OCI-LY1 (cell line): Measurements from ENCODE around the gene SRMS.

Experiments used
- H2AFZ ChIP-seq: fragments of 200-600 bp; sonication (generic), shearing (Covaris generic); 2 replicates; pipeline ENCODE4 v1.6.0; 2014; ENCODE audit warnings: antibody characterized with exemption, mild to moderate bottlenecking, low read length
- H3F3A ChIP-seq: fragments of 200-600 bp; sonication (generic), shearing (Covaris generic); 2 replicates; pipeline ENCODE4 v1.6.0; 2014; ENCODE audit warnings: mild to moderate bottlenecking, antibody characterized with exemption, low read length, moderate library complexity; ENCODE audit not compliant: insufficient read depth
- H3K27ac ChIP-seq: fragments of 200-600 bp; sonication (generic); 2 replicates; pipeline ENCODE4 v1.5.1; 2014; ENCODE audit warnings: low read length, mixed run types, mild to moderate bottlenecking, low read depth; ENCODE audit not compliant: poor library complexity, severe bottlenecking
- H3K27me3 ChIP-seq: fragments of 200-600 bp; sonication (generic); 2 replicates; pipeline ENCODE4 v1.6.0; 2014; ENCODE audit warnings: antibody characterized with exemption, mild to moderate bottlenecking, low read length, moderate library complexity; ENCODE audit not compliant: insufficient read depth
- H3K36me3 ChIP-seq: fragments of 200-600 bp; sonication (generic); 2 replicates; pipeline ENCODE4 v1.6.1; 2014; ENCODE audit warnings: mild to moderate bottlenecking, antibody characterized with exemption, low read length, moderate library complexity, mixed read lengths; ENCODE audit not compliant: insufficient read depth
- H3K4me1 ChIP-seq: fragments of 200-600 bp; sonication (generic); 2 replicates; pipeline ENCODE4 v1.5.1; 2014; ENCODE audit warnings: mild to moderate bottlenecking, low read length, moderate library complexity; ENCODE audit not compliant: insufficient read depth, severe bottlenecking
- H3K4me2 ChIP-seq: fragments of 200-600 bp; sonication (generic), shearing (Covaris generic); 2 replicates; pipeline ENCODE4 v1.6.1; 2014; ENCODE audit warnings: low read length
- H3K4me3 ChIP-seq: fragments of 200-600 bp; sonication (generic); 2 replicates; pipeline ENCODE4 v1.5.1; 2014; ENCODE audit warnings: low read length, low read depth, mild to moderate bottlenecking, mixed read lengths; ENCODE audit not compliant: poor library complexity, severe bottlenecking
- H3K79me2 ChIP-seq: fragments of 200-600 bp; shearing (Covaris generic); 2 replicates; pipeline ENCODE4 v1.6.1; 2016; ENCODE audit warnings: mixed run types, low read length, mixed read lengths; ENCODE audit not compliant: insufficient read depth
- H3K9ac ChIP-seq: fragments of 200-600 bp; sonication (generic), shearing (Covaris generic); 2 replicates; pipeline ENCODE4 v1.6.1; 2014; ENCODE audit warnings: mild to moderate bottlenecking, low read length, mixed read lengths
- H3K9me2 ChIP-seq: fragments of 200-600 bp; sonication (generic), shearing (Covaris generic); 2 replicates; pipeline ENCODE4 v1.6.1; 2014; ENCODE audit warnings: low read depth, mild to moderate bottlenecking, low read length, mixed read lengths
- H3K9me3 ChIP-seq: fragments of 200-600 bp; shearing (Covaris generic); 2 replicates; pipeline ENCODE4 v1.6.1; 2014; ENCODE audit warnings: low read length, mixed read lengths
- H4K20me1 ChIP-seq: fragments of 200-600 bp; sonication (generic), shearing (Covaris generic); 2 replicates; pipeline ENCODE4 v1.6.0; 2016; ENCODE audit warnings: mild to moderate bottlenecking, low read length; ENCODE audit not compliant: insufficient read depth
- EZH2 ChIP-seq: fragments of 200-600 bp; sonication (generic), shearing (Covaris generic); IDR thresholded peaks from 2 replicates; pipeline ENCODE4 v1.8.0; 2017; ENCODE audit warnings: borderline replicate concordance, mixed run types, mild to moderate bottlenecking, antibody characterized with exemption, low read length, moderate library complexity, mixed read lengths
- TF ChIP-seq, protein P1 (sequence below): fragments of 200-600 bp; sonication (generic), shearing (Covaris generic); IDR thresholded peaks from 2 replicates; pipeline ENCODE4 v1.5.1; 2017; ENCODE audit warnings: mild to moderate bottlenecking, antibody characterized with exemption, low read length, moderate library complexity, mixed read lengths

The SRMS gene

DNA sequence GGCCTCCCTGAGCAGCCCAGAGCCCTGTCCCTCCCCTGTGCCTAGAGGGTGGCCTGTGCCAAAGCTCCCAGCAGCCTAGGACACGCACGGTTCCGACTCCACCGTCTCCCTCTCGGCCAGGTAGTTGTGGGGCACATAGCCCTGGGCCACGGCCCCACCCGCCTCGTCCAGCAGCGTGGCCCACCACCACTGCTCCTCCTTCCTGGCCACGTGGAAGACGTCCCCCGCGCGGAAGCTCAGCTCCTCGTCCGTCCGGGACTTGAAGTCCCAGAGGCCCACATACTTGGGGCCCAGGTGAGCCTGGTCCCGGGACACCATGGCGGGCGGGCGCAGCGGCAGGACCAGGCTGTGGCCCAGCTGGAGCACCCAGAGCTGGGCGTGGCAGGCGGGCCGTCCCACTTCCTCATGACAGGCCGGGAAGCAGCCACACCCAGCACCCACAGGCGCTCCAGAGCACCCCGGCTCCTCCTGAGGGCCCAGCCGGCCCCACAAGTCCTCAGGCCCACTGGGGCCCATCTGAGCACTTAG is 10.5 kb downstream of the SRMS start, which contains the start of gene PTK6:
TSS of gene PTK6 (minus strand) at position 380 of the 528 bp plus-strand sequence. CDS start at position 318, 62 bp downstream.
- Histone ChIP-seq H2AFZ (no peak within 1 kb of the TSS), H3K27ac (no peak within 1 kb of the TSS)

DNA sequence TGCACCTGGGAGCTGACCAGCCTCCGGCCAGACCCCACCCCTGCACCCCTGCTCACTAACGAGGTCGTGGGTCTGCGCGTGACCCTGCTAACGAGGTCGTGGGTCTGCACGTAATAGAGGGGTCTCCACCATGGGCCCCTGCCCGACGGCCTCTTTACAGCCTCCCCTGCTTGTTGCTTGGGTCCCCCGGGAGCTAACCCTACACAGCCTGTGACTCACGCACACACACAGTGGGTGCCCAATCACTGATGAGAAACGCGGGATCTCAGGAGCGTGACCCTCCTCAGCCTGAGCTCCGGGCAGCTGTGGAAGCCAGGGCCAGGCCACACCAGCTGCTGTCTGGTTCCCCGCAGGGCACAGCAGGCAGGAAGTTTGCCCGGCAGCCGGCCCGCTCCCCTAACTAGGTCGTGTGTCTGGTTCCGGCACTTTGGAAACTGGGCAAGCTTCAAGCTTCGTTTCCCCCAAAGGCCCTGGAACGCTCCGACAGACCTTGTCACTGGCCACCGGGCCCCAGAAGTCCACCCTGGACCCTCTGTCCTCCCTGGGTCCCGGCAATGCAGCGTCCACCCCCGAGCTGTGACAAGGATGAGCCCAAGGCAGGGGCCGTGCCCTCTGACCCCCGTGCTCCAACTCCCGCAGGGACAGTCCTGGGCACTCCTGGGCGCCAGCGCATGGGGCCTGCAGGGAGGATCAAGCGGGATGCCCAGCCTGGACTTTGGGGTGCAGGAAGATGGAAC is 11.1 kb downstream of the SRMS start:
- Histone ChIP-seq H3K36me3 (no peaks in the 10 kb centered on the region), H3K9me3 (no peaks in the 10 kb centered on the region), H3K9me2 (no peaks in the 10 kb centered on the region), H3K4me2 (peak overlapping the region; percentile 69; the same call in 1 of the 2 replicates), H3K79me2 (no peaks in the 10 kb centered on the region), H3K27me3 (peaks cover 12% of the 10 kb centered on the region; the same call in 1 of the 2 replicates), H2AFZ (no peak overlapping the region), H3F3A (no peaks in the 10 kb centered on the region), H3K4me3 (peak overlapping the region; percentile 60), H3K27ac (no peak overlapping the region), H3K9ac (no peak overlapping the region; the same call in 1 of the 2 replicates), H3K4me1 (peaks cover 17% of the 10 kb centered on the region), H4K20me1 (no peaks in the 10 kb centered on the region)
- TF ChIP-seq EZH2, result no peak

More for the DNA sequence above, 10.5 kb downstream of the SRMS start, which contains the start of gene PTK6:
- H3K27me3 ChIP-seq, result peaks cover 12% of the 10 kb centered on the region; the same call in 1 of the 2 replicates
- H3K4me1 ChIP-seq, result peaks cover 17% of the 10 kb centered on the region
- peak within 1 kb of the TSS; percentile 69 for H3K4me2 ChIP-seq
- H3K9ac ChIP-seq, result peak within 1 kb of the TSS; percentile 64
- peak within 1 kb of the TSS; percentile 60 for H3K4me3 ChIP-seq
- no peaks in the 10 kb centered on the region for H3K9me2 ChIP-seq
- H4K20me1 ChIP-seq, result no peaks in the 10 kb centered on the region
- TF ChIP-seq EZH2, result no peak
- TF ChIP-seq, protein P1, sequence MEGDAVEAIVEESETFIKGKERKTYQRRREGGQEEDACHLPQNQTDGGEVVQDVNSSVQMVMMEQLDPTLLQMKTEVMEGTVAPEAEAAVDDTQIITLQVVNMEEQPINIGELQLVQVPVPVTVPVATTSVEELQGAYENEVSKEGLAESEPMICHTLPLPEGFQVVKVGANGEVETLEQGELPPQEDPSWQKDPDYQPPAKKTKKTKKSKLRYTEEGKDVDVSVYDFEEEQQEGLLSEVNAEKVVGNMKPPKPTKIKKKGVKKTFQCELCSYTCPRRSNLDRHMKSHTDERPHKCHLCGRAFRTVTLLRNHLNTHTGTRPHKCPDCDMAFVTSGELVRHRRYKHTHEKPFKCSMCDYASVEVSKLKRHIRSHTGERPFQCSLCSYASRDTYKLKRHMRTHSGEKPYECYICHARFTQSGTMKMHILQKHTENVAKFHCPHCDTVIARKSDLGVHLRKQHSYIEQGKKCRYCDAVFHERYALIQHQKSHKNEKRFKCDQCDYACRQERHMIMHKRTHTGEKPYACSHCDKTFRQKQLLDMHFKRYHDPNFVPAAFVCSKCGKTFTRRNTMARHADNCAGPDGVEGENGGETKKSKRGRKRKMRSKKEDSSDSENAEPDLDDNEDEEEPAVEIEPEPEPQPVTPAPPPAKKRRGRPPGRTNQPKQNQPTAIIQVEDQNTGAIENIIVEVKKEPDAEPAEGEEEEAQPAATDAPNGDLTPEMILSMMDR, result no peak
- H3K79me2 ChIP-seq, result no peaks in the 10 kb centered on the region
- H3K36me3 ChIP-seq, result no peaks in the 10 kb centered on the region
- no peaks in the 10 kb centered on the region for H3F3A ChIP-seq
- no peaks in the 10 kb centered on the region for H3K9me3 ChIP-seq

DNA sequence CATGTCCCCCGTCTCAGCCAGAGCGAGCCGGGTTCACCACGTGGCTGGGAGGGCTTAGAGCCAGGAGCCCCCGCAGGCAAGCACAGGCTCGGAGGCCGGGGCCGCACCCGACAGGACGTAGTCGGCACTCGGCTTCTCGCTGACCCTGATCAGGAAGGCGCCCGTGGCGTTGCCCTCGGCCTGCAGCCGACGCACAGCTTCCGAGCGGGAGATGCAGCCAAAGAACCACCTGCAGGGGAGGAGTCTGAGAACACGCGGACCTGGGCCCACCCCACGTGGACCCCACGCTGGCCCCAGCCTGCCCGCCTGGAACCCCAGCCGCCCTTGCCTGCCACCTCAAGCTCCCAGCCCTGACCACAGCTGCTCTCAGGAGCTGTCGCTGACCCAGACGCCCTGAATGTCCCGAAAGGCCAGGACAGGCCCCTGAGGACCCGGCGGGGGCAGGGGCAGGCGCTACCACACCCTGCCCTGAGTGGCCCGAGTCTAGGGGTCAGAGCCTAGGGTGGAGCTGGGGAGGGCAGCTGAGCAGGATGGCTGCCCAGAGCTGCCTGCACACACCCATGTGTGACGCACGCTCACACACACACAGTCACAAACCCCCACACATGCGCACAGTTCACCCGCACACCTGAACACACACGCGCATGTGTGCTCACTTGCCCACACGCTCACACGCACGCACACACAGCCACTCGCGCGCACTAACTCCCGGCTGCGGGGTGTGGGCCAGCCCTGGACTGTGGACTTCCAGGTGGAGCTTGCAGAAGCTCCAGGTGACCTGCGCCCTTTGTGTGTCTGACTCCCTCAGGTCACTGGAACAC is 12.5 kb downstream of the SRMS start:
- Histone ChIP-seq H3K4me1 (peaks cover 17% of the 10 kb centered on the region), H3K9ac (no peak overlapping the region), H3K4me3 (no peak overlapping the region), H3K27ac (no peak overlapping the region), H4K20me1 (no peaks in the 10 kb centered on the region), H3K9me3 (no peaks in the 10 kb centered on the region), H3K9me2 (no peaks in the 10 kb centered on the region), H3K79me2 (no peaks in the 10 kb centered on the region), H3K27me3 (peaks cover 12% of the 10 kb centered on the region; the same call in 1 of the 2 replicates), H2AFZ (no peak overlapping the region), H3K4me2 (no peak overlapping the region), H3F3A (no peaks in the 10 kb centered on the region), H3K36me3 (no peaks in the 10 kb centered on the region)
- TF ChIP-seq, protein P1, result no peak
- TF ChIP-seq EZH2, result no peak
